Upper lobe of left lung (tissue), 6 donors: ENCODE measurements around the gene DCDC2C. TPM values are rescaled to one million over a fixed set of nuclear protein-coding genes. Genes with fewer than 3 reads are reported as not detected.

ENCODE experiments used
- ATAC-seq, 2 donors: fragments of 200-7000 bp; cut with Tn5 transposase; one replicate each; pipeline ENCODE4 v1.9.1; 2022; ENCODE audit warnings: mild to moderate bottlenecking in 2 of 2, moderate library complexity in 2 of 2; ENCODE audit not compliant: low FRiP score in 2 of 2
- DNase-seq, 2 donors: peaks; one replicate each; pipeline ENCODE4 v3.0.0-alpha.2; 2019 to 2020
- H3K27ac ChIP-seq, 4 donors: fragments of 200-600 bp; sonication (generic); one replicate each; pipeline ENCODE4 v1.5.1; 2016 to 2019
- H3K27me3 ChIP-seq, 4 donors: fragments of 200-600 bp; sonication (generic); one replicate each; pipeline ENCODE4 v1.5.1; 2017 to 2019
- H3K36me3 ChIP-seq, 4 donors: fragments of 200-600 bp; sonication (generic); one replicate each; pipeline ENCODE4 v1.5.1; 2016 to 2019
- H3K4me1 ChIP-seq, 4 donors: fragments of 200-600 bp; sonication (generic); one replicate each; pipeline ENCODE4 v1.5.1; 2018 to 2019
- H3K4me3 ChIP-seq, 4 donors: fragments of 200-600 bp; sonication (generic); one replicate each; pipeline ENCODE4 v1.5.1; 2017 to 2019; ENCODE audit warnings: mild to moderate bottlenecking in 2 of 4, moderate library complexity in 1 of 4
- H3K9me3 ChIP-seq, 4 donors: fragments of 200-600 bp; sonication (generic); one replicate each; pipeline ENCODE4 v1.5.1; 2018 to 2019
- CTCF ChIP-seq, 6 experiments: fragments of 450-650 bp in 4 of 6; fragments of 200-600 bp in 2 of 6; sonication (generic) in 2 of 6; IDR thresholded peaks; one replicate each; pipeline ENCODE4 v1.5.1; 2016 to 2019; ENCODE audit warnings: antibody characterized with exemption in 6 of 6
- EP300 ChIP-seq, 4 donors: sonication (generic); formaldehyde crosslinking; IDR thresholded peaks; one replicate each; pipeline ENCODE4 v1.5.1; 2017; ENCODE audit warnings: antibody characterized with exemption in 4 of 4, control low read depth in 2 of 4
- POLR2A ChIP-seq, 4 donors: fragments of 450-650 bp; IDR thresholded peaks; one replicate each; pipeline ENCODE4 v1.5.1; 2016 to 2017; ENCODE audit warnings: antibody characterized with exemption in 4 of 4, mild to moderate bottlenecking in 2 of 4
- POLR2AphosphoS5 ChIP-seq, 2 donors: sonication (generic); formaldehyde crosslinking; IDR thresholded peaks; one replicate each; pipeline ENCODE4 v1.5.1; 2017; ENCODE audit warnings: antibody characterized with exemption in 2 of 2
- WGBS, 2 donors: methylation state at CpG; one replicate each; pipeline ENCODE4 v1.1.5; 2017 to 2018; 5-methylcytosine and 5-hydroxymethylcytosine counted together
- total RNA-seq, 6 donors: library from RNA; depleted of rRNA in 4 of 6; stranded (reverse); fragments of >200 nt in 4 of 6; gene quantifications; one replicate each; pipeline versions ENCODE4 v1.1.0 to v1.2.1, GENCODE V29; 2016 to 2021
- donor health status: DM: no; HTN: no; CAD: no; lungs with moderate emphysema.
- donor health status: DM: no; HTN: yes; CAD: no; lungs with severe emphysema.

The DCDC2C gene
- total RNA-seq, 6 donors from 2014 or later = not detected

GRCh38 chr2:3766824-3767223 lies 63.4 kb downstream of the DCDC2C start:
- DNase-seq = no peak
- TF ChIP-seq CTCF (IDR thresholded peaks at IDR 0.05) (no peak), POLR2AphosphoS5 (IDR thresholded peaks at IDR 0.05) (no peak), EP300 (IDR thresholded peaks at IDR 0.05) (no peak), POLR2A (IDR thresholded peaks at IDR 0.05) (no peak)
- 84 to 90% methylated on average over 14 of the region's 14 CpGs for WGBS, 2 donors
- Histone ChIP-seq H3K4me1 (no peaks in the 10 kb centered on the region), H3K27ac (no peak overlapping the region), H3K4me3 (no peak overlapping the region), H3K27me3 (no peaks in the 10 kb centered on the region), H3K36me3 (no peaks in the 10 kb centered on the region), H3K9me3 (no peaks in the 10 kb centered on the region)
- no peak for ATAC-seq

- no peak for ATAC-seq
- WGBS, 2 donors = 87 to 93% methylated on average over 19 to 21 of the region's 21 CpGs
- no peak overlapping the region for H3K4me3 ChIP-seq
- no peaks in the 10 kb centered on the region for H3K9me3 ChIP-seq
- DNase-seq = no peak
- H3K27ac ChIP-seq = no peak overlapping the region
- TF ChIP-seq CTCF (IDR thresholded peaks at IDR 0.05) (no peak), EP300 (IDR thresholded peaks at IDR 0.05) (no peak), POLR2A (IDR thresholded peaks at IDR 0.05) (no peak), POLR2AphosphoS5 (IDR thresholded peaks at IDR 0.05) (no peak)
- no peaks in the 10 kb centered on the region for H3K4me1 ChIP-seq
- no peaks in the 10 kb centered on the region for H3K36me3 ChIP-seq
- H3K27me3 ChIP-seq = no peaks in the 10 kb centered on the region
Observed at GRCh38 chr2:3768960-3769765, 65.8 kb downstream of the DCDC2C start.

- Histone ChIP-seq H3K27ac (no peak overlapping the region), H3K36me3 (no peaks in the 10 kb centered on the region), H3K27me3 (no peaks in the 10 kb centered on the region), H3K4me3 (no peak overlapping the region), H3K4me1 (no peaks in the 10 kb centered on the region), H3K9me3 (no peaks in the 10 kb centered on the region)
- WGBS, 2 donors = 82 to 100% methylated on average over 2 to 3 of the region's 3 CpGs
- ATAC-seq (no peak), DNase-seq (no peak)
- TF ChIP-seq POLR2AphosphoS5 (IDR thresholded peaks at IDR 0.05) = no peak
- no peak for TF ChIP-seq CTCF (IDR thresholded peaks at IDR 0.05)
- no peak for TF ChIP-seq EP300 (IDR thresholded peaks at IDR 0.05)
- TF ChIP-seq POLR2A (IDR thresholded peaks at IDR 0.05) = no peak
Observed at GRCh38 chr2:3769766-3770165, 66.4 kb downstream of the DCDC2C start.

DNA sequence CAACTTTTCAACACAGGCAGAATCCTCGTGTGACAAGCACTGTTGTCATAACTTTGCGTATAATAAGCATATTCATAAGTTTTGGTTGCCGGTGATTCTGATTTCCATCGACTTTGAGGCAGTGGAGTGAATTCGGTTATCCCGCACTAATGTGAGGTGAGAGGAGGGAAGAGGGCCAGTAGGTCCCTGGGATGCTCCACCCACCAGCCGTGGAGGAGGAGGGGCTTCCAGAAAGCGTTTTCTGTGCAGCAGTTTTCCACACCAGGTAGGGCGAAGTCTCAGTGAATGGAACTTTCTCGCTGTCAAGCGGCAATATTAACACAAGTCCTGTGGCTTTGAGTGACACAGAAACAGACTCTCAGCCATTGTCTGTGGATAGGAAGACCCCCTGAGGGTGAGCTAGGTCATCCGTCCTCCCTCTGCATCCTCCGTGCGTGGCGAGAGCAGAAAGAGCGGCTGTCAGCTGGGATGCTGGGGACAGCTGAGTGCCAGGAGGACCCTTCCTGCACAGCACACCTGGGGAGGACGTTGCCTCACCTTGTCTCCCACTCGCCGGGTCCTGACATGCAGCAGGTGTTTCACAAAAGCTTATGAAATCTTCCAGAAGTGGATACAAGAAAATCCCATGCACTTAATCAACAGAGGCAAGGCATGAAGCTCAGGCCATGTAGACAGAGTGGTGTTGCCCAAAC lies 67.5 kb downstream of the DCDC2C start:
- WGBS, 2 donors = 81 to 83% methylated on average over 16 to 19 of the region's 19 CpGs
- Histone ChIP-seq H3K4me1 (no peaks in the 10 kb centered on the region), H3K27ac (no peak overlapping the region), H3K36me3 (no peaks in the 10 kb centered on the region), H3K4me3 (no peak overlapping the region), H3K27me3 (no peaks in the 10 kb centered on the region), H3K9me3 (no peaks in the 10 kb centered on the region)
- TF ChIP-seq EP300 (IDR thresholded peaks at IDR 0.05) = no peak
- no peak for TF ChIP-seq CTCF (IDR thresholded peaks at IDR 0.05)
- TF ChIP-seq POLR2A (IDR thresholded peaks at IDR 0.05) = no peak
- TF ChIP-seq POLR2AphosphoS5 (IDR thresholded peaks at IDR 0.05) = no peak
- DNase-seq = no peak
- no peak for ATAC-seq
